ENCODE results near the gene PSAP.

The PSAP gene

GRCh38 chr10:71783917-71784678 lies 67.0 kb downstream of the PSAP start:
- DNase-seq (ENCODE audit: low read depth): no peak

DNA sequence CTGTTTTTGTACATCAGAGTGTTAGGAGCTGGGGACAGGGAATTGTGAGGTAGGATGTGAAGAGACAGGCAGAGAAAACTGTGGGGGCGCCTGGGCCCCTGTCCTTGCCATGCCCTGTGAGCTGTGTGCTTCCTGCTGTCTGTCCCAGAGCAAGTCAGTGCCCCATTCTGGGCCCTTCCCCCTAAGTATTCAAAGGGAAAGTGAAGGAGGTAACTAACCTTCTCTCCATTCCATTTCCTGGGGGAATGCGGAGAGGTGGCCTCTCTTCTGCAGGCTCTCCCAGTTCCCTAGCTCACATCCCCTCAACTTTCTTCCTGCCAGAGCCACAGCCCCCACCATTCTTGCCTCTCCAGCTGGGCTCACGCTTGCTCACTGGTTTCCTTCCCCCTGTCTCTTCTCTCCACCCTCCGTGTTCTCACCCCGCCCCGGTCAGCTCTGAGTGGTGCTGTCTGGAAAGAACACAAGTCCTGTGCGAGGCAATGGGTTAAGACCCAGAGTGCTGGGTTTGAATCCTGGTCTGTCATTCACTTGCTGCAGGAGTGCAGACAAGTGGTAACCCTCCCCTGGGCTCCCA lies 68.0 kb downstream of the PSAP start:
- no peak for DNase-seq (ENCODE audit: low read depth)

DNA sequence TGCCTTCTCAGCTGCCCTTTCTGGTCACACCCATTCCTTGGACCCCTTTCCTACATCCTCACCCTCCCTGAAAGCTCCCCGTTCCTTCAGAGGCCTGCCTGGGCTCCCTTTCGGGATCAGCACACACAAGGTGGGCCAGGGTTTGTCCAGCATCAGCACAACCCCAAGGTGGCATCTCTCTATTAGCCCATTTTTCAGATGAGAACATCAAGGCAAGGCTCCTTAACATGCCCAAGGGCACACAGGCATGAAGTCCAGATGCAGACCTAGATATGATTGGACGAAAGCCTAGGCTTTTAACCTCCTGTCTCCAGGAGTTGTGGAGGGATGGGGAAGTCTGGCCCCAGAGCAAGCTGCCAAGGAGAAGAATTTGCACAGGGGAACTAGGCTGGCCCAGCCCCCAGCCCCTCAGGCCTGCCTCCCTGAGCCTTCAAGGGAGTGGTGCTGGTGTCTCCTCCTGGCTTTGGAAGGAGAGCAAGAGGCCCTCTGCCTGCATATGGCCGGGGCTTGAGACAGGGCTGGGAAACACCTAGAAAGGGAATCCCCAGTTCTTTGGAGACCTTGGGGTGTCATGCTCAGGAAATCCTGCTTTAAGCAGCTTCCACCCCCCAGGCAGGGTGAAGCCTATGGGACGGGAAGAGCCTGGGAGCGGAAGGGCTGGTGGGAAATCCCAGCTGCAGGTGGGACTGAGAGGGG lies 68.7 kb downstream of the PSAP start:
- DNase-seq (ENCODE audit: low read depth): no peak

- no peak for DNase-seq (ENCODE audit: low read depth)
These were observed 70.3 kb downstream of the PSAP start for GRCh38 chr10:71780719-71781118.

DNA sequence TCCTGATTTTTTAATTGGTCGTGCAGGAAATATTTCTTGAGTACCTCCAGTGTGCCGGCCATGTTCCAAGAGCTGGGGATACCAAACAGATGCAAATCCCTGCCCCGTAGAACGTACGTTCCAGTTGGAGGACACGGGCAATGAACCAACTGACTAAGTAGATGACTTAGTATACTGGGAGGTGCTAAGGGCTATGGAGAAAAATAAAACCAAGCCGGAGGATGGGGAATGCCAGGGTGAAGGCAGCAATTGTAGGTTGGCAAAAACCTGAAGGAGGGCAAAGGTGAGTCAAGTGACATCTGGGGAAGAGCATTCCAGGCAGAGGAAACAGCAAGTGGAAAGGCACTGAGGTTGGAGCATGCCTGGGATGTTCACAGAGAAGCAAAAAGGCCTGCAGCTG lies 70.9 kb downstream of the PSAP start:
- no peak for DNase-seq (ENCODE audit: low read depth)

- DNase-seq (ENCODE audit: low read depth): no peak
These were observed 71.4 kb downstream of the PSAP start for GRCh38 chr10:71779641-71780040.

GRCh38 chr10:71778071-71778825 lies 72.8 kb downstream of the PSAP start:
- no peak for DNase-seq (ENCODE audit: low read depth)

DNA sequence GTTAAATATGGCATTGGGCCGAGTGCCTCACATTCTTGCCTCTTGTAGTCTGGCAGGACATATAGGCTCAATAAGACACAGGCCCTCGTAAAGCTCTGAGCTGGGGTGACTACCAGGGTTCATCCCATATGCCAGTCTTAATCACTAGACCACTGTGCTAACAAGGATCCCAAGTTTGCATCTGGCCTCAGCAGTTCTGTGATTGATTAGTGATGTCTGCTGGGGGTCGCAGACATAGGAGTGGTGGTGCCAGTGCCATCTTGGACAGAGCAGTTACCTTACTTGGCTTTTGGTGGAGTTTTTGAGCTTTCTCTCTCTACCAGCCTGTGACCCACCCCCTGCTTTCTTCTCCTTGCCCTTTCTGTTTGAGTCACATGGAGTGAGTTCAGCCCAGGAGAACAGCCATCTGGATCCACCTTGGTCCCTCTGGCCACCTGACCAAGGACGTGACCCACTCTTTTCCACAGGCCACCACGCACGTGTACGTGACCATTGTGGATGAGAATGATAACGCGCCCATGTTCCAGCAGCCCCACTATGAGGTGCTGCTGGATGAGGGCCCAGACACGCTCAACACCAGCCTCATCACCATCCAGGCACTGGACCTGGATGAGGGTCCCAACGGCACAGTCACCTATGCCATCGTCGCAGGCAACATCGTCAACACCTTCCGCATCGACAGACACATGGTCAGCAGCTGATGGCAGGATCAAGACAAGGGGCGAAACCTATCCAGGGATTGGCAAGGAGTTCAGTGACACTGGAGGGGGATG lies 73.7 kb downstream of the PSAP start:
- DNase-seq (ENCODE audit: low read depth): no peak

GRCh38 chr10:71776481-71776925 lies 74.5 kb downstream of the PSAP start:
- no peak for DNase-seq (ENCODE audit: low read depth)

GRCh38 chr10:71774916-71775702 lies 75.9 kb downstream of the PSAP start:
- no peak for DNase-seq (ENCODE audit: low read depth)

GRCh38 chr10:71773221-71773971 lies 77.7 kb downstream of the PSAP start, which contains the start of gene VSIR:
Gene VSIR, minus strand, starts transcription at chr10:71773520. Its CDS starts 81 bp downstream, at chr10:71773439.
- peak; percentile 94 for DNase-seq (ENCODE audit: low read depth)

DNA sequence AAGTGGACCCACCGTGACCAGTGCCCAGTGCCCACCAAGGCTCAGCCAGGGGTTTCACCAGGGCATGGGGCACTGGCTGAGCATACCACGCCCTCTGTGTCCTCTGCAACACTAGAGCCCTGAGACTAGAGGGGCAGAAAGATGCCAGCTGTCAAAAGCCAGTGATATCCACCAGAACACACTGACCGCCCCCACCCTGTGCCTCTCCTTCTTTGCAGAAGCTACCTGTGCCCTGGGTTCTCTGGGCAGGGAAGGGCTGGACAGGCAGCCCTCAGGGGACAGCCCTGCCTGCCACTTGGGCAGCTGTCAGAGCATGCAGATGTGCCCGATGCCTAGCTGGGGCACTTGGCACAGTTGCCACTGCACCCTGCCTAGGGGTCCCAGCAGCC lies 78.2 kb downstream of the PSAP start:
- DNase-seq (ENCODE audit: low read depth): no peak

DNA sequence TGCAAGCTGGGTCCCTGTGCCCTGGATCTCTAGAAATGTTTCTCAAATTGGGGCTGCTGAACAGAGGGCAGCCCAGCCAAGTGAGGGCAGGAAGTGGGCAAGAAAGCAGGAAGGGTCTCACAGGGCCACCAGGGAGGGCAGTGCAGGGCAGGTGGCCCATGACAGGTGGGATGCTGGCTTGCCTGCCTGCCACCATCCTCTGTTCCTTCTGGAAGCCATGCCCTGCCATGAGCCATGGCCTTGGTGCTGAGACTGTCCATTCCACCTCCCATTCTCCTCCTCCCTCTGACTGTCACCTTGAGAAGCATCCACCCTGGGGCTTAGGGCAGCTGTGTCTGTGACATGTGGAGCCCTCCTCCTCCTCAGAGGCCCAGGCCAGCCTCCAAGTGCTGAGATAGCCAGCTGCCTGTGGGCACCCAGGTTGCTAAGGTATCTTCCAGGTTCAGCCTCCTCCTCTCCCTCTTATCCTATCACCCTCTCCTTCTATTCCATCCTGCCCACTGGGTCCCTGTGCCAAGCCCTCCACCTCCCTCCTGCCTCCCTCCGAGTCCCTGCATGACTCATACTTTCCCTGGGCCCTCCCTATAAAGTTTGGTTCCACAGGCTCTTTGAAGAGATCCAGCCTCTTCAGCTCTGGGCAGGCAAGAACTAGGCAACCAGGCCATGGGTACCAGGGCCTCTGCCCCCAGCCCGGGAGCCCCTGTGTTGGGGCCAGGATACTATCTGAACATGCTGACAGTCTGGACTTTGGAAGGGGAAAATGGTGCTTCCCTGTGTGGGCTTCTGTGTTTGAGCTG lies 79.0 kb downstream of the PSAP start:
- no peak for DNase-seq (ENCODE audit: low read depth)

- DNase-seq (ENCODE audit: low read depth): no peak
These were observed 79.8 kb downstream of the PSAP start for GRCh38 chr10:71771204-71771603.

- no peak for DNase-seq (ENCODE audit: low read depth)
These were observed 80.3 kb downstream of the PSAP start for GRCh38 chr10:71770789-71771188.

DNA sequence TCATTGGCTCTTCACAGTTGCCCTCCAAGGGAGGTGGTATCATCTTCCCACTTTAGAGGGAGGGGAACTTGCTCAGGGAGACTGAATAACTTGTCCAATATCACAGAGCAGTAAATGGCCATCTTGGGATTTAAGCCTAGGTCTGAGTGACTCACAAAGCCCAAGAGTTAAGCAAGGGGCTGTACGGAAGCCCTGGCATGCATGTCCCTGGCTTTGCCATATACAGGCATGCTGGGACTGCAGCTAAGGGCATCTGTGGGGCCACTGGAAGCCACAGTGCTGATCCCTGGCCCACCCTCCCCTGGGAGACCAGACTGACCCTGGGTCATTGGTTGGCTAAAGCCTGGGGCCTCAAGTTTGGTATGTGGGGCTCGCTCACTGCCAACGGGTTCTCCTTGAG lies 80.8 kb downstream of the PSAP start:
- no peak for DNase-seq (ENCODE audit: low read depth)

DNA sequence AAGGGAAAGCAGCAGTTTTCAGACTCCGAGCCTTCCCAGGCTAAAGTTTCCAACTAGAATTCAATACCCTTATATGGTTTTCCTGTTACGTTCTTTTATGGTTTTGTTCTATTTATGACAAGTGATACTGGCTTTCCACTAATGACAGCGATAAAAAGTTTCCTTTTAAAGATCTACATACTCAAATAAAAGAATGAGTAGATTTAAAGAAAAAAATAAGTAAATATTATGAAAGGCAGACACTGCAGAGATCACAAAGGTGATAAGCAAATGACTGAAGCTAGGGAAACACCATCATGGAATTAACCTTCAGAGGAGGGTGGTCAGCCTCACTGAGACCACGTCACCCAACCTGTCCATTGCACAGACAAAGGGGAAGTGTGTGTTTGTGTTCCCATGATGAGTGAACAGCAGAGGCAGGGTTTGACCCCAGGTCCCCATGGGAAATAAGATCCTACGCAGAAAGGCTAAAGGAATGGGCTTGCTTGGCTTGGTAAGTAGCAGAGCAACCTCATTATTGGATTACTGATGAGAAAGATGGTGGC lies 81.7 kb downstream of the PSAP start:
- DNase-seq (ENCODE audit: low read depth): no peak

DNA sequence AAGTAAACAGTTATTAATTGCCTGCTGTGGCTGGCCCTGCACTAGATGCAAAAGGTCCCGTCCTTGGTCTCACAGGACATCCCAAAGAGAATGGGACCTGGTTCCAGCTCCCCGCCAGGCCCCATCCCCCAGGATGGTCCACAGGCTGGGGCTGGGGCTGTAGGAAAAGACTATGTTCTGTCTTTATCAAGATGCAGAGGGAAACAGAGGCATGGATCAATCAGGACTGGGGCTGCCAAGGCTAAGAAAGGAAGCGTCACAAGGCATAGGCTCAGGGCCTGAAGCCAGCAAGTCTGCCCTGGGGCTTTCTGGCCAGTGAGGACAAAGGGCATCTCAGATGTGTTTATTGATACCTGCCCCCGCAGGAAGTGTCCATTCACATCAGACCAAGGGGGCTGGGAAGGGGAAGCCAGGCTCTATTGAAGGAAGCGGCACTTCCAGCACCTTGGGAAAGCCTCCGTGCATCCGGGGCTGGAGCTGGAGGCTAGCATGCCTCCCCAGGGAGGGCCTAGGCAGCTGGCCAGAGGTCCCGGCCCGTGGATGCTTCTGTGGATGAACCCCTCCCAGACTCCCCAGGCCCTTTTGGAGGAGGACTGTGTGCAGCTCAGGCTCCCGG lies 83.5 kb downstream of the PSAP start:
- no peak for DNase-seq (ENCODE audit: low read depth)
